ENCODE results near the gene PIK3R3.

GRCh38 chr1:46171351-46171750 lies 38.9 kb upstream of the PIK3R3 start:
- TF ChIP-seq CTCF (IDR thresholded peaks at IDR 0.05; ENCODE audit: poor library complexity) = no peak
- TF ChIP-seq EZH2 (IDR thresholded peaks at IDR 0.05; ENCODE audit: borderline replicate concordance) = no peak
- no peak for TF ChIP-seq EZH2phosphoT487 (IDR thresholded peaks at IDR 0.05; ENCODE audit: low read depth, severe bottlenecking, unreplicated experiment)

All from hepatocyte (in vitro differentiated cells).